Neural cell (in vitro differentiated cells): Measurements from ENCODE around the gene GSC2. TPM values are rescaled to one million over a fixed set of nuclear protein-coding genes. Genes with fewer than 3 reads are reported as not detected.

Experiments used
- H2AFZ ChIP-seq: fragments of 200-600, 300-800 bp; sonication (generic), shearing (Covaris generic); 2 replicates; pipeline ENCODE4 v1.6.0; 2014; ENCODE audit warnings: low read depth, mild to moderate bottlenecking, antibody characterized with exemption, low read length, moderate library complexity
- H3F3A ChIP-seq: fragments of 200-600 bp; shearing (Covaris generic); 2 replicates; pipeline ENCODE4 v1.6.1; 2016; ENCODE audit warnings: mild to moderate bottlenecking, moderate library complexity, mixed read lengths, antibody characterized with exemption, low read length; ENCODE audit not compliant: insufficient read depth, poor library complexity, severe bottlenecking
- H3K27ac ChIP-seq: fragments of 200-600, 300-800 bp; sonication (generic), shearing (Covaris generic); 2 replicates; pipeline ENCODE4 v1.5.1; 2014; ENCODE audit warnings: mild to moderate bottlenecking, low read length, moderate library complexity
- H3K27me3 ChIP-seq: fragments of 300-800, 200-600 bp; sonication (generic), shearing (Covaris generic); 2 replicates; pipeline ENCODE4 v1.6.0; 2014; ENCODE audit warnings: mild to moderate bottlenecking, low read depth, low read length, moderate library complexity; ENCODE audit not compliant: insufficient read depth
- H3K36me3 ChIP-seq: fragments of 300-800, 200-600 bp; sonication (generic), shearing (Covaris generic); 2 replicates; pipeline ENCODE4 v1.5.1; 2014; ENCODE audit warnings: mild to moderate bottlenecking, antibody characterized with exemption, low read length, moderate library complexity; ENCODE audit not compliant: insufficient read depth
- H3K4me2 ChIP-seq: fragments of 300-800, 200-600 bp; sonication (generic), shearing (Covaris generic); 2 replicates; pipeline ENCODE4 v1.6.0; 2014; ENCODE audit warnings: mild to moderate bottlenecking, low read length
- H3K4me3 ChIP-seq: fragments of 300-800, 200-600 bp; sonication (generic), shearing (Covaris generic); 2 replicates; pipeline ENCODE4 v1.5.1; 2014; ENCODE audit warnings: mild to moderate bottlenecking, low read length, moderate library complexity
- H3K79me2 ChIP-seq: fragments of 200-600 bp; shearing (Covaris generic); replicated peaks from 2 replicates; pipeline ENCODE4 v1.6.0; 2014; ENCODE audit warnings: mild to moderate bottlenecking, low read length, moderate library complexity; ENCODE audit not compliant: insufficient read depth
- H3K9ac ChIP-seq: fragments of 300-800, 200-600 bp; sonication (generic), shearing (Covaris generic); 2 replicates; pipeline ENCODE4 v1.6.1; 2016; ENCODE audit warnings: mild to moderate bottlenecking, low read length, mixed read lengths
- H3K9me2 ChIP-seq: fragments of 200-600 bp; shearing (Covaris generic); 2 replicates; pipeline ENCODE4 v1.6.1; 2016; ENCODE audit warnings: mild to moderate bottlenecking, low read length, mixed read lengths; ENCODE audit not compliant: insufficient read depth
- H3K9me3 ChIP-seq: fragments of 200-600, 300-800 bp; sonication (generic), shearing (Covaris generic); 2 replicates; pipeline ENCODE4 v1.6.1; 2016; ENCODE audit warnings: mild to moderate bottlenecking, mixed run types, low read length, moderate library complexity, mixed read lengths
- H4K20me1 ChIP-seq: fragments of 200-600 bp; shearing (Covaris generic); 2 replicates; pipeline ENCODE4 v1.6.1; 2016; ENCODE audit warnings: mild to moderate bottlenecking, mixed run types; ENCODE audit not compliant: insufficient read depth
- CTCF ChIP-seq: fragments of 450-650 bp; IDR thresholded peaks from 2 replicates; pipeline ENCODE4 v1.5.1; 2014; ENCODE audit warnings: antibody characterized with exemption, mild to moderate bottlenecking, moderate library complexity; ENCODE audit not compliant: poor library complexity, severe bottlenecking
- EP300 ChIP-seq: fragments of 450-650 bp; conservative IDR thresholded peaks from 2 replicates; pipeline ENCODE4 v1.6.1; 2014; ENCODE audit warnings: antibody characterized with exemption, mild to moderate bottlenecking, moderate library complexity; ENCODE audit not compliant: poor library complexity, severe bottlenecking
- EZH2 ChIP-seq: fragments of 200-600, 300-800 bp; shearing (Covaris generic), sonication (generic); IDR thresholded peaks from 2 replicates; pipeline ENCODE4 v1.6.1; 2014; ENCODE audit warnings: antibody characterized with exemption, low read length, borderline replicate concordance, mild to moderate bottlenecking; ENCODE audit not compliant: insufficient read depth, poor library complexity, severe bottlenecking
- MXI1 ChIP-seq: fragments of 450-650 bp; conservative IDR thresholded peaks from 2 replicates; pipeline ENCODE4 v1.6.1; 2014; ENCODE audit warnings: antibody characterized with exemption, mild to moderate bottlenecking; ENCODE audit not compliant: poor library complexity, severe bottlenecking
- POLR2AphosphoS5 ChIP-seq: IDR thresholded peaks from 2 replicates; pipeline ENCODE4 v1.6.1; 2012
- RAD21 ChIP-seq: fragments of 450-650 bp; conservative IDR thresholded peaks from 2 replicates; pipeline ENCODE4 v1.6.1; 2014; ENCODE audit warnings: antibody characterized with exemption, mild to moderate bottlenecking, moderate library complexity
- REST ChIP-seq: IDR thresholded peaks from 2 replicates; pipeline ENCODE4 v1.6.1; 2012; ENCODE audit warnings: borderline replicate concordance
- SMC3 ChIP-seq: fragments of 450-650 bp; conservative IDR thresholded peaks from 2 replicates; pipeline ENCODE4 v1.6.1; 2014; ENCODE audit warnings: antibody characterized with exemption, mild to moderate bottlenecking, moderate library complexity; ENCODE audit not compliant: poor library complexity
- TAF1 ChIP-seq: IDR thresholded peaks from 2 replicates; pipeline ENCODE4 v1.6.1; 2012; ENCODE audit warnings: low read depth
- polyA plus RNA-seq: library from polyadenylated mRNA; depleted of rRNA; stranded (reverse); fragments of >200 nt; gene quantifications from 2 replicates; pipeline ENCODE4 v1.2.3, GENCODE V29; 2014

Gene GSC2
- polyA plus RNA-seq, 1 donor from 2014 or later = not detected

GRCh38 chr22:19129871-19130270 lies 20.2 kb downstream of the GSC2 start:
- Histone ChIP-seq H3K9ac (no peak overlapping the region), H3F3A (no peaks in the 10 kb centered on the region), H3K9me3 (no peaks in the 10 kb centered on the region), H3K27me3 (no peaks in the 10 kb centered on the region), H4K20me1 (no peaks in the 10 kb centered on the region), H3K4me2 (no peak overlapping the region), H2AFZ (no peak overlapping the region), H3K27ac (no peak overlapping the region), H3K79me2 (no peaks in the 10 kb centered on the region), H3K9me2 (no peaks in the 10 kb centered on the region), H3K4me3 (no peak overlapping the region), H3K36me3 (no peaks in the 10 kb centered on the region)
- TF ChIP-seq CTCF (no peak), RAD21 (no peak), SMC3 (no peak), TAF1 (no peak), EP300 (no peak), EZH2 (no peak), REST (no peak), POLR2AphosphoS5 (no peak), MXI1 (no peak)

GRCh38 chr22:19128946-19129727 lies 21.0 kb downstream of the GSC2 start:
- Histone ChIP-seq H3K79me2 (no peaks in the 10 kb centered on the region), H4K20me1 (no peaks in the 10 kb centered on the region), H3K27ac (no peak overlapping the region), H3K9ac (no peak overlapping the region), H3K9me3 (no peaks in the 10 kb centered on the region), H3K27me3 (no peaks in the 10 kb centered on the region), H3K9me2 (no peaks in the 10 kb centered on the region), H3K36me3 (no peaks in the 10 kb centered on the region), H3K4me2 (no peak overlapping the region), H3F3A (no peaks in the 10 kb centered on the region), H3K4me3 (no peak overlapping the region), H2AFZ (no peak overlapping the region)
- TF ChIP-seq EP300 (no peak), RAD21 (no peak), EZH2 (no peak), POLR2AphosphoS5 (no peak), REST (no peak), TAF1 (no peak), SMC3 (no peak), CTCF (no peak), MXI1 (no peak)
